Glomerular visceral epithelial cell (primary cell): Measurements from ENCODE around the gene SHC2.
"Not testable (repeated sequence)": the region's sequence is repeated elsewhere in the genome, so short reads cannot be mapped to it uniquely, and the experiment has no call there.

Source experiments
- DNase-seq: peaks from one replicate; pipeline ENCODE4 v3.0.0-alpha.2; 2016; ENCODE audit errors: extremely low spot score

The SHC2 gene

DNA sequence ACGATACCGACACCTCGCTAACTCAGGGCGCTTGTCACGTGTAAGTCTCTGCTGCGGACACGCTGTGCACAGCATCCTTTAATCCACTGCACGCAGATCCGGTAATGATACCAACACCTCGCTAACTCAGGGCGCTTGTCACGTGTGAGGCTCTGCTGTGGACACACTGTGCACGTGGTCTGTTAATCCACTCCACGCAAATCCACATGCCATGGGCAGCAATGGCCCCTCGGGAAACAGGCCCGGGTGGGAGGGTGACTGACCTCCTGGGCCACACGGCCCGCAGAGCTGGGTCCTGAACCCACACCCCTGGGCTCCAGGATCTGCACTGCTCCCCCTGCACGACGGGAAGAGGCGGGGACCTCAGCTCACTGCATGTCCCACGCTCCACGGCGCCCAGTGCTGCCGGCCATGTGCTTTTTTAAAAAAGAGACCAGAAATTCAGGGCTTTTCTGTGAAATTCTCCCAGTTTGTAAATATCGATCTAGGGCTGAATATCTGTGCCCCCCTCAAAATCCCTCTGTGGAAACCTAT, 16.1 kb downstream of the SHC2 start:
- DNase-seq = no peak

- DNase-seq = no peak
These were observed 17.8 kb downstream of the SHC2 start for GRCh38 chr19:443005-443404.

DNA sequence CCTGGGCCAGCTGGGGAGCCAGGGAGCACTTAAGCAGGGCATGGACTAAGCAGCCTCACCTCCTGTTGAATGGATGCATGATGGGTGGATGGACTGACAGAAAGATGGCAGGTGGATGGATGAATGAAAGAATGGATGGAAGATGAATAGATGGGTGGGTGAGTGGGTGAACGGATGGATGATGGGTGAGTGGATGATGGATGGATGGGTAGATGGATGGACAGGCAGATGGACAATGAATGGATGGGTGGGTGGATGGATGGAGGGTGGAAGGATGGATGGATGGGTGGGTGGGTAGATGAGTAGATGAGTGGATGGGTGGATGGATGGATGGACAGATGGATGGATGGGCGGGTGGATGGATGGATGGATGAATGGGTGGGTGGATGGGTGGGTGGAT, 18.7 kb downstream of the SHC2 start:
- no peak for DNase-seq

DNA sequence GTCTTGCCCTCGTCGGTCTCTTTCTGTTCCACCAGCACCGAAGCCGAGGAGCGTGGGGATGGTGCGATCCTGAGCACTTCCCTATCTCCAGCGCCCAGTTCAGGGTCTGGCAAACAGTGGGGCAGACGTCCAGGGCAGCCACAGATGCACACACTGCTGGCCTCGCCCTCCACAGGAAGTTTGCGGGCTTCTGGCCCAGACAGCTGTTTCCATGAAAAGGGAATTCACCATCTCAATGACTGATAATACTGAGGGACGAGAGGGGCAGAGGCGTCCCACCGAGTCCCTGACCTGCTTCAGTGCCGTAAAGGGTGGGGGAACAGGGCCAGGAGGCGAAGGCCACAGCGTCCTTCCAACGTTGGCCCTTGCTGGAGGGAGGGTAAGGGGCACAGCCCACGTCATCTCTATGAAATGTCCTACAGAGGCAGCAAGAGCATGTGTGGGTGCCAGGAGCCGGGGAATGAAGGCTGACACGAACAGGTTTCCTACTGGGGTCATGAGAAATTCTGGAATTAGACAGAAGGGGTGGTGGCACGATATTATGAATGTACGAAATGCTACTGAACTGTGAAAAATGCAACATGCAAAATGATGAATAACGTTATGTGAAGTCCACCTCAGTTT, 19.5 kb downstream of the SHC2 start:
- no peak for DNase-seq

DNA sequence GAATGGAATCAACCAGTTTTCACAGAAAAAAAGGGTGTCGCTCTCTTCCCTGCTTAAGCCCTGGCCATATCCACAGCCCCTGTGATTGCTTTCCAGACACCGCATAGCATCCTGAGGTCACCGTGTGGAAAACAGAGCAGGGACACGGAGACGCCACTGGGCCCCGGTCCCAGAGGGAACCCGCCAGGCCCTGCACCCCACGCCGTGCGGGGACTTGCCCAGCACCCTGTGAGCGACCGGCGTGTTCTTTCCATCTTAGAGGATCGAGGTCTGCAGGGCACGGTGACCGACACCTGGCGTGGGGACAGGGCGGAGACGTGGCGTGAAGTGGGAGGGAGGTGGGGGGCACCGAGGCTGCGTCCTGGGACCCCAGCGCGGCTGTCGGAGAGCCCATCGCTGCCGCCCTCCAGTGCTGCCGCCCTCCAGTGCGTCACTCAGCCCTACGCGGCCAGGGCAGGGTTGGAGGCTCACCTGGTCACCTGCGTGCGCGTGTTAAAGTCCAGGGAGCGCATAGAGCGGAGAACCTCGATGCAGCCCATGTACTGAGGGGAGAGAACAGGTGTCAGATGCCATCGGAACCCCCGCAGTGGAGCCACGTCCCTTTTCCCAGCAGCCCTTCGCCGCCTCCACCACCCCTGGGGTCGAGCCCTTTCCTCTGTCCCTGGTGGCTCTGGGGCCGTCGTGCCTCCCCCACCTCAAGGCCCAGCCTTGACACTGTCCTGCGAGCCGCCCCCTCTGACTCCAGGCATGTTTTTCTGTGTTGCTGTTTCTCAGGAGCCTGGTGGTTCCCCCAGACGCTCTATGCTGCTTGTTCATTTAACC, 20.2 kb downstream of the SHC2 start:
- DNase-seq = no peak

DNA sequence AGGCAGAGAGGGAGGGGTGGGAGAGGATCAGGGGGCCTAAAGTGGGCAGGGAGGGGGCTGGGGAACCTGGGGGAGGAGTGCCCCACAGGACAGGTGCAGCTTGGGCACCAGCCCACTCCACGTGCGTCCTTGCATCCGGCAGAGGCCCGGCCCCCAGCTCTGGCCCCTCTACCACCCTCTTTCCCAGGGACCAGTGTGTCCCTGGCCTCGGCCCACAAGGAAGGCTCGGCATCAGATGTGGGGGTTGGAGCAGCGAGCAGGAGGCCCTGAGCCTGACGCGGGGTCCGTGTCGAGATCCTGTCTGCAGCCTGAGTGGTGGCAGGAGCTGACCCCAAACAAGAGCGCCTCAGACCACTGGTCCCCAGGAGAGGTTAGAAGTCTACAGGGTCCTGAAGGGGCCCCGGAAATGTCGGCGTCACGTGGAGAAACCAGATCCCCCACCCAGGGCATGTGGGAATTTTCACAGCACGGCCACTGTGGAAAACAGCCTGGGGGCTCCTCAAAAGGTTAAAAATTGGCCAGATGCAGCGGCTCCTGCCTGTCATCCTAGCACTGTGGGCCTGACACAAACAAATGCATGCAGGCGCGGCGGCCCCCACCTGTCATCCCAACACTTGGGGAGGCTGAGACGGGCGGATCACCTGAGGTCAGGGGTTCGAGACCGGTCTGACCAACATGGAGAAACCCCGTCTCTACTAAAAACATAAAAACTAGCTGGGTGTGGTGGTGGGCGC, 21.5 kb downstream of the SHC2 start:
- DNase-seq = no peak

DNA sequence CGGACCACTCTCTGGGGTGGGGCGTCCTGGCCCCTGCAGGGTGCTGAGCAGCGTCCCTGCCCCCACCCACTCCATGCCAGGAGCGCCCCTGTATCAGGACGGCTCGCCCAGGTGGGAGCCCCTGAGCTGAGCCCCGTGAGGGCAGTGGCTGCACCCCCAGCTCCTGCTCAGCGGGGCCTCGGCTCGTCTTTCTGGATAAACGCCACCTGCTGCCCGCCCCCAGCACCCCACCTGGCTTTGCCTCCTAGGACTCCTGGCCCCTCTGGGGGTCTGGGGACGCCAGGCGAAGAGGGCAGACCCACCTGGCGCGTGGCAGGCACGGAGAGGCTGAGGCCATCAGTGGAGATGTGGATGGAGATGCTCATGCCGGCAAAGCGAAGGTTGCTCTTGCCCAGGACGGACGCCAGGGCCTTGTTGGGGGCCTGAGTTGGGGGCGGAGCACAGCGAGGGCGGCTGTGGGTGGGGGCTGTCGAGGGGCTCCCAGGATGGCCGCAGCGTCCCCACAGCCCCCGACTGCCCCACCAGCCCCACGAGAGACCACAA, 22.3 kb downstream of the SHC2 start:
- DNase-seq = no peak

DNA sequence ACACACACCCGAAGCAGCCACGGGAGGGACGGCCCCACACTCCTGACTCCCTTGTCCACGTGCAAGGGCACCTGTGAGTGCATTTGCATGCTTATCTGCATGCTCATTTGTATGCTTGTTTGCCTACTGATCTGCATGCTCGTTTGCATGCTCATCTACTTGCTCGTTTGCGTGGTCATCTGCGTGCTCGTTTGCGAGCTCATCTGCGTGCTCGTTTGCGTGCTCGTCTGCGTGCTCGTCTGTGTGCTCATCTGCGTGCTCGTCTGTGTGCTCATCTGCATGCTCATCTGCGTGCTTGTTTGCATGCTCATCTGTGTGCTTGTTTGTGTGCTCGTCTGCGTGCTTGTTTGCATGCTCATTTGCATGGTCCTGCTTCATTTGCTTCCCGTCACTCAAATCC, 23.8 kb downstream of the SHC2 start:
- no peak for DNase-seq

DNA sequence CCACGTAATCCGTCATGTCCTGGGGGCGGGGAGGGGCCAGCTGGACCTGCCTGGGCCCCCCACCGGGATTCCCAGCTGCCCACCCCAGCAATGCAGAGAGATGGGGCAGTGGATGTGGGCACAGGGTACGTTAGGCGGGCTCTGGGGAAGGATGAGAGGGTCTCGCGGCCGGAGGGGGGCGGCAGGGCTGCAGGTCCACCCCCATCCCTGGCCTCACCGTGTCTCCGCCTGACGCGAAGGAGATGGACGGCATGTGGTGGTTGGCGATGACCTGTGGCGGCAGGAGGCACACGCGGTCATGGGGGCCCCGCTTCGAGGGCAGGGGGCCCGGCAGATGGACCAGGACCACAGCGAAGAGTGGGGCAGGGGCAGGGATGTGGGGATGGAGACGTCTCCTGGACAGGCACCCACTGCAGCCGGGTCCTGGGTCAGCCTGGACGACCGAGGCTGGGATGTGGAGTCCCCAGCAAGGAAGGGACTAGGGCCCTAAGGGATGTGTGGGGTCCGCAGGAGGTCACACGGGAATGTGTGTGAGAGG, 24.4 kb downstream of the SHC2 start:
- DNase-seq = no peak

DNA sequence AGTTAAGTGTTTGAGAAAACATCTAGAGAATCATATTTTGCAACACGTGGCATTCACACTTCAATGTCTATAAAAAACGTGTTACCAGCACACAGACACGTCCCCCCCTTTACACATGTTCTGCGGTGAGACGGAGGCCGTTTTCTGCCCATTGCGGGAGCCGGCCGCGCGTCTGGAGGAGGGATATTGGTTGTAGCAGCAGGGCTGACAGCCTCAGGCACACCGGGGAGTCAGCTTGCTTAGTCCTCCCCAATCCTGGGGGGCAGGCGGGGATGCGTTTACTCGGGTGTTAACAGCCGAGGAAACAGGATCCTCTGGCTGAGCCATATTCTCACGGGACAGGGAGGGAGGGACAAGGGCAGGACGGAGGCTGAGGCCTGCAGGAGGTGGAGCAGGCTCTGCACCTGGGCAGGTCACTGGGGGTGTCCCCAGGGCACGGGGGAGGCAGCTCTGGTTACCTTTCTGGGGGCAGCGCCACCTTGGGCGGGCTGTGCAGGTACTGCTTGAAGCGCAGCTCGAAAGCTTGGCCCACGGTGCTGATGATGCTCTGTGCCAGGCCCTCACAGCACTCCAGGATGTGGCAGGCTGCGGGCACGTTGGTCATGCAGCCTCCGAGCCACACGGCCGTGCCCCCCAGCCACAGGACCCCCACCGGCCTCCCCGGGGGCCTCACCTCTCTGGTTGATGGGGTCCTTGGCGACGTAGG, 25.0 kb downstream of the SHC2 start:
- DNase-seq = no peak

DNA sequence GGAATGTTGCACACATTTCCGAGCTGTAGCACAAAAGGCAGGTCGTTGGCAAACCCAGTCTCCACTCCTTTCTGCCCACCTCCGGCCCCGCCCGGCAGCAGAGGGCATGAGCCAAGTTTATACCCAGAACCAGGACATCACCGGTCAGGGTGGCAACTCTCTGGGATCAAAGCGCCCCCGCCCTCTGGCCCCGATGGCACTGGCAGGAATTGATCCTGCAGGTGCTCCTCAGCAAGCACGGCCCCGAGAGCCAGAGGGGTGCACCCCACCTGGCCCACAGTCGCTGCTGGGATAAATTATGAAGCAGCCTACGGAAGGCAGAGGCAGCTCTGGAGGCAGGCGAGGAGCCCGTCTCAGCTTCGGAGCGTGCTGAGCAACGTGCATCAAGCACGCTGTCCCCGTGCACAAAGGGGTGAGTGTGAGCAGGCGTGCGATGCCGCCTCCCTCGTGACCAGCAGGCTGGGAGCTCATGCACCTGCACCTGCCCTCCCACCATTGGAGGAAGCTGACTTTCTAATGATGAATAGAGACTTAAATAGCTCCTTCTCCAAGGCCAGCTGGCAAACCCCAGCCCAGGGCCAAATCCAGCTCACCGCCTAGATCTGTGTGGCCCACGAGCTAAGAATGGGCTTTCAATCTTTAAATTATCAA, 25.7 kb downstream of the SHC2 start:
- DNase-seq = no peak

- no peak for DNase-seq
These were observed 26.5 kb downstream of the SHC2 start for GRCh38 chr19:434152-434960.

- DNase-seq = no peak
These were observed 30.1 kb downstream of the SHC2 start for GRCh38 chr19:430701-431100.

GRCh38 chr19:428149-428548, 32.7 kb downstream of the SHC2 start:
- DNase-seq = no peak

- DNase-seq = not testable (repeated sequence)
These were observed 33.2 kb downstream of the SHC2 start for GRCh38 chr19:427675-428074.

DNA sequence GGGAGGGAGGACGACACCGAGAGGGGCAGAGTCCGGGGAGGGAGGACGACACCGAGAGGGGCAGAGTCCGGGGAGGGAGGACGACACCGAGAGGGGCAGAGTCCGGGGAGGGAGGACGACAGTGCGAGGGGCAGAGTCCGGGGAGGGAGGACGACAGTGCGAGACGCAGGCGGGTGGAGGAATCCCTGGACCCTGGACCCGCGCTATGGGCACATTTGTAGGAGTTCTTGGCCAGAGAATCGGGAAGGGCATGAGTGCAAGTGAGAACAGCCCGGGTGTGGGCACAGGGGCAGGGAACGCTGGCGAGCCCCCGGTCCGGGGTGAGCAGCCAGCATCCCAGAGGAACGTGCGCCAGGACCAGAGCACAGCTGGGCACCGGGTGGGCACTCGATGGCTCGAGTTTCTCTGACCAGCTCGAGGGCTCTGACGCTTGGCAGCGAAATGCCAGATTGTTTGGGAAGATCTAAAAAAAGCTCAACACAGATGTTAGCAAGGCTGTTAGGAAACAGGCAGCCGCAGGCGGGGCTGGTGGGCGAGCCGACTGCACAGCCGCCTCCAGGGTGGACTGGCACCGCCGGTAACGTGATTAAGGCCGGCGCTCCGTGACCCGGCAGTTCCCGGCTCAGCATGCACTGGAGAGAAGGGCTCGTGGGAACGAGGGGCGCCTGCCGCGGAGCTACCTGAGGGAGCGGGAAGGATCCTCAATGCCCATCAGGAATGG, 33.9 kb downstream of the SHC2 start:
- DNase-seq = no peak

GRCh38 chr19:425056-425455, 35.8 kb downstream of the SHC2 start:
- DNase-seq = no peak

GRCh38 chr19:424546-424945, 36.3 kb downstream of the SHC2 start:
- no peak for DNase-seq

- DNase-seq = no peak
These were observed 37.0 kb downstream of the SHC2 start for GRCh38 chr19:423691-424466.
